ENCODE results near the gene GRM7.

DNA sequence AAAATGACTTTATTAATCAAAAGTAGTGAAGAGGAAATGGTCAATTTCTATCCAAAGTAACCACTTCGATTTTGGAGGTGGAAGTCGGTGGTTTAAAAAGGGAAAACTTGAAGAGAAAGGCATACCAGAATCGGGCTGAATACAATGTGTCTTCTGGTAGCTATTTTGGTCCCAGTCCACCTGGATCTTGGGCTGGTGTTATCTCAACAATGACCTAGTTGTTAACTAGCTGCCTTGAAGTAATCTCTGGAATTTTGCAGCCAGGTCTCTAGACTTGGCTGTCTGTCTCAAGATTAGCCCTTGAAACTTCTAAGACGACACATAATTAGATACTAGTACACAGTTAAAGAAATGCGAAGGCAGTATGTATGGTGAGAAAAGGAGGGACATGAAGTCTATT, 409.8 kb downstream of the GRM7 start:
- TF ChIP-seq POLR2A (IDR thresholded peaks at IDR 0.05): no peak
- TF ChIP-seq, protein P1, sequence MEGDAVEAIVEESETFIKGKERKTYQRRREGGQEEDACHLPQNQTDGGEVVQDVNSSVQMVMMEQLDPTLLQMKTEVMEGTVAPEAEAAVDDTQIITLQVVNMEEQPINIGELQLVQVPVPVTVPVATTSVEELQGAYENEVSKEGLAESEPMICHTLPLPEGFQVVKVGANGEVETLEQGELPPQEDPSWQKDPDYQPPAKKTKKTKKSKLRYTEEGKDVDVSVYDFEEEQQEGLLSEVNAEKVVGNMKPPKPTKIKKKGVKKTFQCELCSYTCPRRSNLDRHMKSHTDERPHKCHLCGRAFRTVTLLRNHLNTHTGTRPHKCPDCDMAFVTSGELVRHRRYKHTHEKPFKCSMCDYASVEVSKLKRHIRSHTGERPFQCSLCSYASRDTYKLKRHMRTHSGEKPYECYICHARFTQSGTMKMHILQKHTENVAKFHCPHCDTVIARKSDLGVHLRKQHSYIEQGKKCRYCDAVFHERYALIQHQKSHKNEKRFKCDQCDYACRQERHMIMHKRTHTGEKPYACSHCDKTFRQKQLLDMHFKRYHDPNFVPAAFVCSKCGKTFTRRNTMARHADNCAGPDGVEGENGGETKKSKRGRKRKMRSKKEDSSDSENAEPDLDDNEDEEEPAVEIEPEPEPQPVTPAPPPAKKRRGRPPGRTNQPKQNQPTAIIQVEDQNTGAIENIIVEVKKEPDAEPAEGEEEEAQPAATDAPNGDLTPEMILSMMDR (IDR thresholded peaks at IDR 0.05): no peak
